Activated CD8-positive, alpha-beta memory T cell treated with anti-CD3 and anti-CD28 coated beads, Interleukin-2, amount 50 U/mL, for 4 hours (primary cell): ENCODE results near the gene PPP2R2D.
"Not testable (repeated sequence)": the region's sequence is repeated elsewhere in the genome, so short reads cannot be mapped to it uniquely, and the experiment has no call there.

ENCODE experiments used
- DNase-seq: peaks from one replicate; pipeline ENCODE4 v3.0.0-alpha.2; 2020

PPP2R2D gene

GRCh38 chr10:131930150-131930549 lies 29.3 kb downstream of the PPP2R2D start:
- DNase-seq = no peak

- DNase-seq = no peak
Measured at GRCh38 chr10:131930586-131931330, 29.9 kb downstream of the PPP2R2D start.

GRCh38 chr10:131931981-131932380 lies 31.2 kb downstream of the PPP2R2D start:
- DNase-seq = no peak

- no peak for DNase-seq
Measured at GRCh38 chr10:131933016-131933695, 32.3 kb downstream of the PPP2R2D start.

- DNase-seq = no peak
Measured at GRCh38 chr10:131933696-131934086, 32.9 kb downstream of the PPP2R2D start.

GRCh38 chr10:131934769-131935168 lies 34.0 kb downstream of the PPP2R2D start:
- DNase-seq = no peak

- no peak for DNase-seq
Measured at GRCh38 chr10:131935260-131935659, 34.5 kb downstream of the PPP2R2D start.

- DNase-seq = no peak
Measured at GRCh38 chr10:131936294-131936693, 35.5 kb downstream of the PPP2R2D start.

GRCh38 chr10:131936736-131937135 lies 35.9 kb downstream of the PPP2R2D start:
- DNase-seq = no peak

GRCh38 chr10:131937836-131938235 lies 37.0 kb downstream of the PPP2R2D start:
- DNase-seq = no peak

- no peak for DNase-seq
Measured at GRCh38 chr10:131938681-131939080, 37.9 kb downstream of the PPP2R2D start.

- no peak for DNase-seq
Measured at GRCh38 chr10:131942455-131942854, 41.6 kb downstream of the PPP2R2D start.

GRCh38 chr10:131943021-131943814 lies 42.4 kb downstream of the PPP2R2D start:
- DNase-seq = no peak

- no peak for DNase-seq
Measured at GRCh38 chr10:131944412-131944811, 43.6 kb downstream of the PPP2R2D start.

- DNase-seq = no peak
Measured at GRCh38 chr10:131944976-131945695, 44.3 kb downstream of the PPP2R2D start.

- no peak for DNase-seq
Measured at GRCh38 chr10:131946321-131946751, 45.5 kb downstream of the PPP2R2D start.

- DNase-seq = no peak
Measured at GRCh38 chr10:131946880-131947279, 46.1 kb downstream of the PPP2R2D start.

- no peak for DNase-seq
Measured at GRCh38 chr10:131947631-131948347, 47.0 kb downstream of the PPP2R2D start.

- no peak for DNase-seq
Measured at GRCh38 chr10:131948501-131948900, 47.7 kb downstream of the PPP2R2D start.

GRCh38 chr10:131949041-131949862 lies 48.4 kb downstream of the PPP2R2D start:
- DNase-seq = no peak

- not testable (repeated sequence) for DNase-seq
Measured at GRCh38 chr10:131949908-131950307, 49.1 kb downstream of the PPP2R2D start.
